GM21786 (cell line): ENCODE measurements around the gene ATP1B2.
"Not testable (repeated sequence)": the region's sequence is repeated elsewhere in the genome, so short reads cannot be mapped to it uniquely, and the experiment has no call there.

Source experiments
- ATAC-seq: cut with Tn5 transposase; IDR thresholded peaks from one replicate; pipeline ENCODE4 v1.9.1; 2021; ENCODE audit not compliant: unreplicated experiment

ATP1B2 gene, protein sequence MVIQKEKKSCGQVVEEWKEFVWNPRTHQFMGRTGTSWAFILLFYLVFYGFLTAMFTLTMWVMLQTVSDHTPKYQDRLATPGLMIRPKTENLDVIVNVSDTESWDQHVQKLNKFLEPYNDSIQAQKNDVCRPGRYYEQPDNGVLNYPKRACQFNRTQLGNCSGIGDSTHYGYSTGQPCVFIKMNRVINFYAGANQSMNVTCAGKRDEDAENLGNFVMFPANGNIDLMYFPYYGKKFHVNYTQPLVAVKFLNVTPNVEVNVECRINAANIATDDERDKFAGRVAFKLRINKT

DNA sequence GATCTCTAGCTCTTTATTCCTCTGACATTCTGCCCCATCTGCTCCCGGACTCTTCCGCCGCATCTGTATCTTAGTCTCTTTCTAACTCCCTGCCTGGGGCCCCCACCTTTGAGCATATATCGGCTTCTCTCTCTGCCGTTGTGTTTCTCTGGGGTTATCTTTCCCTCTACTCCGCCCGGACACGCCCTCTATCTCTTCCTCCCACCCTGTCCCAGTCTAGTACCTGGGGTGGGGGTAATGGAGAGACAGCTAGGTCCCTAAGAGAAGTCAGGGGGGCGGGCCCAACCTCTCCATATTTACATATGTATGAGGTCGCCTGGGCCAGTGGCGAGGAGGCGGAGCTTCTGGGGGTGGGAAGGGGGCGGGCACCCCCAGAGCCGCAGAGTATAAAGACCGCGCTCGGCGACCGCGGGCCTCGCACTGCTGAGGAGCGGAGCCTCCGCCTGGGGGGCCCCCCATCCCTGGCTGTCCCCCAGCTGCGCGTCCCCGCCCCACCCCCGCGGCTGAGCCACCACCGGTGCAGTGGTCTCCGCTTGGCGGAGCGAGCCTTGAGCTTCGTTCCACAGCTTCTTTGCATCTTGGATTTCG is at the start of gene ATP1B2:
Gene ATP1B2 (plus strand): TSS at position 418 of the 588 bp plus-strand sequence. CDS start 593 bp downstream, outside the sequence.
- ATAC-seq: no peak

DNA sequence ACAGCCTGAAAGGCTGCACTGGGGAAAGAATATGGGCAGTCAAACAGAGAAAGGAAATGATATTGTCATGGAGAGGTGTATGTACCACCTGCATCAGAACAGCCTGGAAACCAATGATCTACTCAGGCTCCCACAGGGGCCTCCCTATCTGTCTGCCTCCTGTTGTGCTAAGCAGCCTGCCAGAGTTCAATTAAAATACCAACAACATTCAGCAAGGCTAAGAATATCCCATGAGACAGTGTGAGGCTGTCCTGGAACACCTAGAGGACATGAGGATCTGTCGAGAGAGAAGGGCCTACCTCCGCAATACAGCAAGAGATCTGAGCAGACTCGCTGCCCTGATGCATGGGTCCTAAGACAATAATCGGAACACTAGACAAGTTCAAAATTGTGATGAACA is 44.4 kb upstream of the ATP1B2 start:
- no peak for ATAC-seq

DNA sequence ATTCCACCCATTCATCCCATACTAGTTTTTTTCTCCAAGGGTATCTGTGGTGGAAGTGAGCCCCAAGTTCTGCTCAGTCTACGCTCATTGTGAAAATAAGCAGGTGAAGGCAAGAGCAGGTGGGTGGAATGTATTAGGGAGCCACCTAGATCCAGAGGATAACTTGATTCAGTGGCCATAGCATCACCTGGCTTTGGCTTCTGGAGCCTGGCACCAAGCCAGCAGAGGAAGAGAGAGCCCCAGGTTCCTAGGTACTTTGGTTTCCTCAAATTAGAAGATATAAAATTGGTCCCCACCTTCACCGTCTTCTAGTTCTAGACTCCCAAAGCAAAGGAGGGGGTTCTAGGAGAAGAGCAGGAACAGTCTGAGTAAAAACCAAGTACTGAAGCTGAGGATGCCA is 40.1 kb upstream of the ATP1B2 start:
- ATAC-seq: no peak

DNA sequence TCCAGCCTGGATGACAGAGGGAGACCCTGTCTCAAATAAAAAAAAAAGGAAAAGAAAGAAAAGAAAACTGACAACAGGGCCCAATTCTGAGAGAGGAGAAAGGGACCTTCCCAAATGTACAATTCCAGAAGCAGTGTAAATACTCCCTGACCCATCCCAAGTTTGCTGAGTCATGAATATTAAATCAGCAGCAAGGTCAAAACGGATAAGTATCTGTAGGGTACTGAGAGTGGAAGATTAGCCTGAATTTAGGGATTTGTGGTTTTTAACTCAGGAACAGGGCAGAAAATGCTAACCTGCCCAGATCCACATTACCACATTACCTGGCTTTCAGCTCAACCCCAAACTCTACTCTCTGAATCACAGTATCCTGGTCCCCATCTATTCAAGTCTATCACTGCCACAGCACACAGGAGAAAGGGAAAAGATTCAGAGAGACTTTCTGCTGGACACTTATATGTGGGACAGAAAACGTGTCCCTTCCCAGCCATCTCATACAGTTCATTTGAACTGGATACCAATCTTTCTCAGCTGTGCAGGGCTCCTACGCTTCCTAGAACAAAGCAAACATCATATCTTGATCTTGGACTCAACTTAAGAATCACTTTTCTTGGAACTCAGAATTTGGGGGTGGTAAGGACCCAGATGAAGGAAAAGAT is 39.0 kb upstream of the ATP1B2 start:
- no peak for ATAC-seq

DNA sequence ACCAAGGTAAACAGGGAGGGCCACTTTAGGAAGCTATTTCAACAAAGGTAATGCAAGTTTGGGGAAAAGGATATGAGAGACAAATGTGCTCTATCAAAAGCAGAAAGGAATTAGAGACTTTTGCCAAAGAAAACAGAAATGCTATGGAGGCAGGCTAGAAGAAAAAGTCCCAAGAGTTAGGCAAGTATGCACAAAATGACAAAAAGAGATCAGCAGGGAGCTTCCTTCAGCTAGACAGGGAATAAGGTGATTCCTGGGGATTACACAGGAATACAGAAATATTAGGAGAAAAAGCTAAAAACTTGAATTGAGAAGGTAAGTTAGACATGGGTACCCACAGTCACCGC is 38.5 kb upstream of the ATP1B2 start:
- ATAC-seq: no peak

DNA sequence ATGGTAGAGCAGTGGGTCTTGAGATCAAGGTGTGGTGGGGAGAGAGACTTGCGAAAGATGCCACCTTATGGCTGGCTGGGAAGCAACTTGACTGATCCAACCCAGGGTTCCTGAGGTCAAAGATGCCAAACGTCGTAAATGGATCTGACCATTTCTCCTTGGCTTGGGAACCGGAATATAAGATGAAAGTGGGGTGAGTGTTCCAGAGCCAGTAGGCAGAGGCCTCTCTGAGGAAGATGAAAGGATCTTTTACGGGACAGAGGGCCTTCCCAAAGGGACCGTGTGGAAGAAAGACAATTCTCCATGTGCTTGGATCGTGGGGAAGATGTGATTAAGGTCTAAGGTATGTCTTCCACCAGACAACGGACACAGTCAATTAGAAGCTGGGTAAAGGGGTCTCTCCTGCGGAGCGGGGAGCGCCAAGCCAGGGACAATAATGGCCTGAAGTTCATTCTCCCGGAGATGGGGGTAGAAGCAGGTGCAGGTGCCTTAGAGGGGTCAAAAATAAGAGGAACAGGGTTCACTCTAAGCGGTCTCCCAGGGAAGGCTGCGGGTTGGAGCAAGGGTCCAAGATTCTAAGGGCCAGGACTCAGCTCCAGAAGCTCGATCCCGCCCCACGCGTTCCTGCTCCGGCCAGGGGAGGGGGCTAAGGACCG is 36.8 kb upstream of the ATP1B2 start:
- no peak for ATAC-seq

DNA sequence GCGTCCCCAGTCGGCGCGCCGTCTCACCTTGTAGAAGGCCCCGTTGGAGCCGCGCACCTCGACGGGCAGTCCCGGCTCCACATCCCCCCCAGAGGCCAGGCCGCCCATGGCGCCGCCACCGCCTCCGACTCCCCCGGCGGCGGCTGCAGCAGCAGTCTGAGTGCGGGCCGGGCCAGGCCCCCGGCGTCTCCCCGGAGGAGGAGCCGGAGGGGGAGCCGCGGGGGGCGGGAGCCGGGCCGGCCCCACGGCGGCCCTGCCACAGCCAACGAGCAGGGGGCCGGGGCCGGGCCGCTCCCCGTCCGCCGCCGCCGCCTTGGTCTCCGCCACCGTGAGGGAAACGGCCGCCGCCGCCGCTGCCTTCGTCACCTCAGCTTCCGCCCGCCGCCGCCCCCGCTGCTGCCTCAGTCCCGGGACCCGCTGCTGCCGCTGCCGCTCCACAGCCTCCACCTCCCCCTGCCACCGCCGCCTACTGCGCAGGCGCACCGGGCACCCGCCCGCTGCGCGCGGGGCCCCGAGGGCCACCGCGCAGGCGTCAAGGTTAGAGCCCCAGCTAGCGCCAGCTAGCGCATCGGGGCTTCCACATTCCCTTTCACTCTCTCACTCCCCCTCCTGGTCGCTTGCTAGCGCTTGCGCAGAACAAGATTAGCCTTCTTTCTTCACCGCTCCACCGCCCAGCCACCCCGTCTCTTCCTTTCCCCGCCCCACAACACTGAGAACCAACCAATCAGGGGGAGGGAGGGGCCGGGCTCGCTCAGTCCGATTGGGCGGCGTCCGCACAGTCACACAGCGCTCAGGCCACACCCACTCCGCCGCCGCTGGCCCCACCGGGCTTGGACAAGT is 36.1 kb upstream of the ATP1B2 start, which contains the start of gene FXR2:
Gene FXR2 (minus strand): TSS at position 473 of the 840 bp plus-strand sequence. CDS start 365 bp downstream, at position 108.
- ATAC-seq: peak; percentile 80

DNA sequence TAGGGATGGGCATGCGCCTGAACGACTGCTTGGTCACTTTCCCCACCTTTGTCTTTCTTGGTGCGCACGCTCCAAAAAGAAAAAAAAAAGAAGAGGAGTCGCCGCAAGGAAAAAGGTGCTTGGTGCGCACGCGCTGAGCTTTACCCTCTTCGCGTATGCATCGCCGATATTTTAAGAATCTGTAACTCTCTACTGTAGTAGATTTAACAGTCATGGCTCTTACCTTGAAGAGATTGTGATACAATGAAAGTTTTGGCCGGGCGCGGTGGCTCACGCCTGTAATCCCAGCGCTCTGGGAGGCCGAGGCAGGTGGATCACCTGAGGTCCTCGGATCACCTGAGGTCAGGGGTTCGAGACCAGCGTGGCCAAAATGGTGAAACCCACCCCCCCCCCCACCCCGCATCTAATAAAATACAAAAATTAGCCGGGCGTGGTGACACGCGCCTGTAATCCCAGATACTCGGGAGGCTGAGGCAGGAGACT is 35.4 kb upstream of the ATP1B2 start:
- no peak for ATAC-seq

DNA sequence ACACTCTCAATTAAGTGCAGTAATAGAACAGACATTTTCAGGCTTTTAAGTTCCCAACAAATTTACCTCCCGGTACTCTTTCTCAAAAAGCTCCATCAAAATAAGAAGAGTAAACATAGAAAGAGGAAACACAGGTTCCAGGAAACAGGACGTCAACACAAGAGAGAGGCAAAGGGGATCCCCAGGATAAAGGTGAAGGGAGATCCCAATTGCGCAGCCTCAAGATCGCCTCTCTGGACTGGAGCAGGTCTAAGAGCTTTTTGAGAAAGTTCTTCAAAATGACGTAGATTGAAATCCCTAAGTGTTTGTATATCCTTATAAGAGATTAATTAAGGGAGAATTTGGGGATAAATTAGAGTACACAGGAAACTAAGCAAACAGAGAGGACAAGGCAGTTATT is 32.1 kb upstream of the ATP1B2 start:
- ATAC-seq: no peak

DNA sequence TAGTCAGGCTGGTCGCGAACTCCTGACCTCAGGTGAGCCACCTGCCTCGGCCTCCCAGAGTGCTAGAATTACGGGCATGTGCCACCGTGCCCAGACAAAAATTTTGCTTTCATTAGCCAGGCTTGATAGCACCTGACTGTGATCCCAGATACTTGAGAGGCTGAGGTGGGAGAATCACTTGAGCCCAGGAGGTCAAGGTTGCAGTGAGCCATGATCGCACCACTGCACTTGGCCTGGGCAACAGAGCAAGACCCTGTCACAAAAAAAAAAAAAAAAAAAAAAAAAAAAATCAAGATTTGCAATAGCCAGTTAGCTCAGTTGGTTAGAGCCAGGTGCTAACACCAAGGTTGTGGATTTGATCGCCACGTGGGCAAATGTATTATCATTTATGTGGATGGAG is 29.9 kb upstream of the ATP1B2 start:
- no peak for ATAC-seq

DNA sequence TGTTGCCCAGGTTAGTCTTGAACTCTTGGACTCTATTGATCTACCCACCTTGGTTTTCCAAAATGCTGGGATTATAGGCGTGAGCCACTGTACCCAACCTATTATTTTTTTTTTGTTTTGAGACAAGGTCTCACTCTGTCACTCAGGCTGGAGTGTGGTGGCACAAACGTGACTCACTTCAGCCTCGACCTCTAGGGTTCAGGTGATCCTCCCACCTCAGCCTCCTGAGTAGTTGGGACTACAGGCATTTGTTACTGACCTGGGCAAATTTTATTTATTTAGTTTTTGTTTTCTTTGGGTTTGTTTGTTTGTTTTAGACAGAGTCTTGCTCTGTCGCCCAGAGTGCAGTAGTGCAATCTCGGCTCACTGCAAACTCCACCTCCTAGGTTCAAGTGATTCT is 27.1 kb upstream of the ATP1B2 start:
- ATAC-seq: no peak

DNA sequence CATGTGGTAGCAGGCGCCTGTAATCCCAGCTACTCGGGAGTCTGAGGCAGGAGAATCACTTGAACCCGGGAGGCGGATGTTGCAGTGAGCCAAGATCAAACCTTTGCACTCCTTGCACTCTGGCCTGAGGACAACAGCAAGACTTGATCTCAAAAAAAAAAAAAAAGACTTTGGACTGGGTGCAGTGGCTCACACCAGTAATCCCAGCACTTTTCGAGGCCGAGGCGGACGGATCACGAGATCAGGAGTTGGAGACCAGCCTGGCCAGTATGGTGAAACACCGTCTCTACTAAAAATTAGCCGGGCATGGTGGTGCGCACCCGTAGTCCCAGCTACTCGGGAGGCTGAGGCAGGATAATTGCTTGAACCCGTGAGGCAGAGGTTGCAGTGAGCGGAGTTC is 25.0 kb upstream of the ATP1B2 start:
- not testable (repeated sequence) for ATAC-seq

DNA sequence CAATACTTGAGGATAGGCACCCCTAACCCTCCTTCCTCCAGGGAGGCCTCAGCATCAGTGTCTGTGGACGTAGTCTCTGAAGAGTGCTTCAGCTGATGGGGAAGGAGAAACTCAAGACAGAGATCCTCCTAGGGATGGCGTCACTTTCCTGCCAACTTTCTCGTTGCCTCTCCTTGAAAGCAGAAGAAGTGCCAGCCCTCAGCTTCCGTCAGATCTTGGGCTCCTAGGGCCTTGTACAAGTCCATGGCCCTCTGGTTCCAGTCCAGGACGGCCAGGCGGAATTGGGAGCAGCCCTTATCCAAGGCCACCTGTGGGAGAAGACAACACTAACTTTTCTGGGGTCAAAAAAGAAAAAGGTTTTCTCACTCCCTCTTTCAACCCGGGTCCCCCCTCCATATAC is 24.4 kb upstream of the ATP1B2 start:
- ATAC-seq: no peak

DNA sequence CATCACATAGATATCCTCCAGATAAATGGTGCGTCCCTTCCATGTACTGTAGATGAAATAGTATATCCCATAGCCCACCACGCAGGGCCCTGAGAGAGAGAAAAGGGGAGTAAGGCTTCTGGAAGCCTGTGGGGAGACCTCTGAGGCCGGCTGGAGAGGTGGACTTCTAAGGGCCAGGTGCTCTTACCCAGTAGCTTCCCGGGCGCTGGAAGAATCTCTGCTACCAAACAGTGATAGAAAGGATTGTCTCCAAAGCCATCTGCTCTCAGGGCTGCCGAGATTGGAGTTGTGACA is 23.8 kb upstream of the ATP1B2 start:
- no peak for ATAC-seq

DNA sequence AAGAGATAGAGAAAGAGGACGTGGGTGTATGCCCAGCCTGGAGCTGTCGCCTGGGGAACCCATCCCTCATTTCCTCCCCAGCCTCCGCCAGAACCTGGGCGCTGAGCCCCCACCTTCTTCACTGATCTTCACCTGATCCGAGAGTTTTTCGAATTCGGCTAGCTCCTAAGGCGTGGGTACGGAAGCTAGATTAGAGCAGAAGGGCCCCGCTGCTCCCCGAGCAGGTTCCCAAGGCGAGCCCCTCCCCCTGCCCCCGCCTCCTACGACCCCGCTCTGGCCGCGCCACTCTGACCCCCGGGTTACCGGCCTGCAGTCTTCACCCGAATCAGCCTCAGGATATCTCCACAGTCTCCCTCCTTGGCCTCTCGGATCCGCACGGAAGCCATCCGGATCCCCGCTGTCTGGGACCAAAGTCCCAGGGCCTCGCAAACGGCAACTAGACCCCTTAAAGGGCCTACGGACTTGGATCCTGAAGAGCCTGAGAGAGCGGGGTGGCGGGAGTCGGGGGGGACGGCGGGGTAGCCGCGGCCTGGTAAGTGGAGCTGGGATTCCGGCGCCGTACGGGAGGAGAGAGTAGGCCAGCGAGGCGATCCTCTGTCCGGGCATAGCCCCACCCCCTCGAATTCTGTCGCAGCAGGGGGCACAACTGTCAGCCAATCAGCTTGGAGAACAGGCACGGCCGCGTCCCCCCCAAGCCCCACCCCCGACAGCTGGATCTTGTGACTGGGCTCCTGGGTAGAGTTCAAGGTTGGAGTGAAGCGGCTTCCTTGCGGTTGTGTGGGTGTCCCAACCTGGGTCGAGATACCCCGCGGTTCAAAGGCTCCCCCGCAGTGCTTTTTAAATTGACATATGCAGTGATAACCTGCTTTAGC is 23.2 kb upstream of the ATP1B2 start, which contains the start of gene SAT2:
Gene SAT2 (minus strand): TSS at position 572 of the 872 bp plus-strand sequence. CDS start 186 bp downstream, at position 386.
- ATAC-seq: peak; percentile 89

DNA sequence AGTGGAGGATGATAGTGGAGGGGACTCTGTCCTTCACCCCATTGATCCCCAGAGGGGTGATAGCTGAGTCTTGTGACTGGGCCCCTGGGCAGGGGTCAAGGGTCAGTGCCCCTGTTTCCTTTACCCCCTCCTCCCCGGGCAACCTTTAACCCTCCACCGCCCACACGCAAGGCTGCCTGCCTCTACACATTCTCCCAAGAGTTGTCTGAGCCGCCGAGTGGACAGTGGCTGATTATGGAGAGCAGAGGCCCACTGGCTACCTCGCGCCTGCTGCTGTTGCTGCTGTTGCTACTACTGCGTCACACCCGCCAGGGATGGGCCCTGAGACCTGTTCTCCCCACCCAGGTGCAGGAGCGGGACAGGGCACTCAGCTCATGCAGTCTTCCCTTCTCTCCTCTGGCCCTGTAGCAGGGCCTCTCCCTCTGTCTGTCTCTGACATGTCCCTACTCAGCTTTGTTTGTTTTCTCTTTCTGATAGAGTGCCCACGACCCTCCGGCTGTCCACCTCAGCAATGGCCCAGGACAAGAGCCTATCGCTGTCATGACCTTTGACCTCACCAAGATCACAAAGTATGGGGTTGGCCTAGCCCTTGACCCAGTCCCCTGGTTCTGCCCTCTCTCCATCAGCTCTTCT is 20.7 kb upstream of the ATP1B2 start, which contains the start of gene SHBG:
Gene SHBG (plus strand): TSS at position 197 of the 633 bp plus-strand sequence. CDS start 38 bp downstream, at position 235.
- no peak for ATAC-seq

DNA sequence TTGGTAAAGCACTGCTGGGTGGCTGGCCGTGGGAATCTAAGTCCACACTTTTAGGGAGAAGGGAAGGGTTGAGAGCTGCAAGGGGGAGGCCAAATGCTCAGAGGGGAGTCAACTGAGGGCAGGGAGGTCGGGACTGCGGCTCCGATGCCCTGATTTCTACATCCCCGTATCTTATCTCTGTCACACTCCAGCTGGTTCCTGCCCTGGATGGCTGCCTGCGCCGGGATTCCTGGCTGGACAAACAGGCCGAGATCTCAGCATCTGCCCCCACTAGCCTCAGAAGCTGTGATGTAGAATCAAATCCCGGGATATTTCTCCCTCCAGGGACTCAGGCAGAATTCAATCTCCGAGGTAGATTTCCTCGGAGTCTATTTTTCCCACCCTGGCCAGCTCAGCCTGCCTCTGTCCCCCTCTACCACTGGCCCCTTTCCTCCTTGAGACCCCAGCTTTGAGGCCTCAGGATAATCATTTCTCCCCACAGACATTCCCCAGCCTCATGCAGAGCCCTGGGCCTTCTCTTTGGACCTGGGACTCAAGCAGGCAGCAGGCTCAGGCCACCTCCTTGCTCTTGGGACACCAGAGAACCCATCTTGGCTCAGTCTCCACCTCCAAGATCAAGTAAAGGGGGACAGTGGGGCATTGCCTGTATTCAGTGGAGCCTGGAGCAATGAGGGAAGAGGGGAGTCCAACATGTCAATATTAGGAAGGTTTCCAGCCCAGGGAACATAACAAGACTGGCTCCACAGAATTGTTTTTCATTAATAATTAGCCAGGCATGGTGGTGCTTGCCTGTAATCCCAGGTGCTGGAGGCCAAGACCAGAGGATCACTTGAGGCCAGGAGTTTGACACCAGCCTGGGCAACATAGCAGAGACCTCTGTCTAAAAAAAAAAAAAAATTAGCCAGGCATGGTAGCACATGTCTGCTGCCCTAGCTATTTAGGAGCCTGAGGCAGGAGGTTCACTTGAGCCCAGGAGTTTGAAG is 19.0 kb upstream of the ATP1B2 start:
- no peak for ATAC-seq

DNA sequence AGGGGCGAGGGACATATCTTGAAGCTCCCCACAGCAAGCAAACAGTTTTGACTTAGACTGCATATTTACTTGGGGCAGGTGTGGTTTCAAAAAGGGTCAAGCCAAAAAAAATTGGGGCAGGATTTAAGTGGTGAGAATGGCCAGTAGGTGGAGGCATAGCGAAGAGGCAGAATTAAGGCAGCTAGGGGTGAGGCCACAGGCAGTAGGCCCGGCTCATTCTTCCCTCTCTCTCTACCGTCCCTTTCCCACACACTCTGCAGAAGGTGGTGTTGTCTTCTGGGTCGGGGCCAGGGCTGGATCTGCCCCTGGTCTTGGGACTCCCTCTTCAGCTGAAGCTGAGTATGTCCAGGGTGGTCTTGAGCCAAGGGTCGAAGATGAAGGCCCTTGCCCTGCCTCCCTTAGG is 18.2 kb upstream of the ATP1B2 start:
- ATAC-seq: no peak
